ACC112 (cell line): Measurements from ENCODE around the gene EPB41L5.
"Not testable (repeated sequence)": the region's sequence is repeated elsewhere in the genome, so short reads cannot be mapped to it uniquely, and the experiment has no call there.

Experiments used
- H2AFZ ChIP-seq: fragments of 200-600 bp; sonication (generic); one replicate; pipeline ENCODE4 v1.6.0; 2017; ENCODE audit warnings: antibody characterized with exemption, low read length; ENCODE audit not compliant: unreplicated experiment
- H3K27ac ChIP-seq: fragments of 200-600 bp; sonication (generic); 2 replicates; pipeline ENCODE4 v1.5.1; 2014; ENCODE audit warnings: low read depth, mild to moderate bottlenecking, antibody characterized with exemption, low read length, moderate library complexity
- H3K27me3 ChIP-seq: fragments of 200-600 bp; sonication (generic); 2 replicates; pipeline ENCODE4 v1.6.1; 2014; ENCODE audit warnings: mild to moderate bottlenecking, antibody characterized with exemption, low read length, moderate library complexity, mixed read lengths; ENCODE audit not compliant: insufficient read depth
- H3K36me3 ChIP-seq: fragments of 200-600 bp; sonication (generic); 2 replicates; pipeline ENCODE4 v1.6.1; 2016; ENCODE audit warnings: mild to moderate bottlenecking, antibody characterized with exemption, low read length, moderate library complexity, mixed read lengths; ENCODE audit not compliant: insufficient read depth
- H3K4me1 ChIP-seq: fragments of 200-600 bp; sonication (generic); one replicate; pipeline ENCODE4 v1.6.1; 2016; ENCODE audit warnings: low read length, mixed read lengths; ENCODE audit not compliant: insufficient read depth, unreplicated experiment, control insufficient read depth
- H3K4me3 ChIP-seq: fragments of 200-600 bp; sonication (generic); 2 replicates; pipeline ENCODE4 v1.5.1; 2014; ENCODE audit warnings: mild to moderate bottlenecking, low read depth, low read length
- H3K79me2 ChIP-seq: fragments of 200-600 bp; sonication (generic); one replicate; pipeline ENCODE4 v1.6.0; 2016; ENCODE audit warnings: low read length; ENCODE audit not compliant: control insufficient read depth, unreplicated experiment, insufficient read depth

EPB41L5 gene

DNA sequence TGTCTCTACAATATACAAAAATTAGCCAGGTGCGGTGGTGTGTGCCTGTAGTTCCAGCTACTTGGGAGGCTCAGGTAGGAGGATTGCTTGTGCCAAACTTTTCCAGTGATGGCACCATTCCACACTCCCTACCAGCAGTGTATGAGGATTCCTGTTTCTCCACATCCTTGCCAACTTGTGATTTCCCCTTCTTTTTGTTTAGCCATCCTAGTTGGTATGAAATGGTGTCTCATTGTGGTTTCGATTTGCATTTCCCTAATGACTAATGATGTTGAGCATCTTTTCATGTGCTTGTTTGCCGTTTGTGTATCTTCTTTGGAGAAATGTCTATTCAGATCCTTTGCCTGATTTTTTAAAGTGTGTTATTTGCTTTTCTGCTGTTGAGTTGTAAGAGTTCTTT lies 41.0 kb downstream of the EPB41L5 start:
- no peak overlapping the region for H3K4me3 ChIP-seq
- H3K27me3 ChIP-seq: no peaks in the 10 kb centered on the region
- no peak overlapping the region for H2AFZ ChIP-seq
- peaks cover 4% of the 10 kb centered on the region for H3K79me2 ChIP-seq
- H3K4me1 ChIP-seq: no peaks in the 10 kb centered on the region
- H3K27ac ChIP-seq: no peak overlapping the region
- H3K36me3 ChIP-seq: 0 out of 2 replicates have a peak, but pooled peaks cover 3% of the 10 kb centered on the region

DNA sequence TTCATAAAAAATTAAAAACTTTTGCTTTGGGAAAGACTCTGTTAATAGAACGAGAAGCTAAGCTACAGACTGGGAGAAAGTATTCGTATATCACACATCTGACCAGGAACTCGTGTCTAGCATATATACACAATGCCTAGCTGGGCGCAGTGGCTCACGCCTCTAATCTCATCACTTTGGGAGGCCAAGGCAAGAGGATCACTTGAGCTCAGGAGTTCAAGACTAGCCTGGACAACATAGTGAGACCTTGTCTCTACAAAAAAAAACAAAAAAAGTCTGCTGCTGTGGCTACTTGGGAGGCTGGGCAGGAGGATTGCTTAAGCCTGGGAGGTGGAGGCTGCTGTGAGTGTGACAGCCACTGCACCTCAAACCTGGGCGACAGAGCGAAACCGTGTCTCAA lies 46.6 kb downstream of the EPB41L5 start:
- Histone ChIP-seq H3K4me1 (no peaks in the 10 kb centered on the region), H3K27ac (no peak overlapping the region), H3K4me3 (no peak overlapping the region), H3K36me3 (0 out of 2 replicates have a peak, but pooled peaks cover 3% of the 10 kb centered on the region), H3K79me2 (peaks cover 2% of the 10 kb centered on the region), H3K27me3 (no peaks in the 10 kb centered on the region), H2AFZ (no peak overlapping the region)

DNA sequence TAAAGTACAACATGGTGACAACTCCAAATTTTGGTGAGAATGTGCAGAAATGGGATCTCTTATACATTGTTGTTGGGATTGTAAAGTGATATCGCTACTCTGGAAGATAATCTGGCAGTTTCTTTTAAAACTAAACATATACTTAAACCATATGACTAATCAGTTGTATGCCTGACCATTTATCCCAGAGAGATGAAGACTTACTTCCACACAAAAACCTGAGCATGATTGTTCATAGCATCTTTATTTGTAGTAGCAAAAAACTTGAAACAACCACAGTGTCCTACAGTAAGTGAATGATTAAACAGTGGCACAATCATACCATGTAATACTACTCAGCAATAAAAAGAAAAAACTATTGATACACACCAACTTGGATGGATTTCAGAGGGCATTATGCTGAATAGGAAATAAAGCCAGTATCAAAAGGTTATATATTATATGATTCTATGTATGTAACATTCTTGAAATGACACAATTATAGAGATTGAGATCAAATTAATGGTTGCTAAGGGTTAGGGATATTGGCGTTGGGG lies 47.3 kb downstream of the EPB41L5 start:
- no peaks in the 10 kb centered on the region for H3K4me1 ChIP-seq
- no peak overlapping the region for H2AFZ ChIP-seq
- H3K27me3 ChIP-seq: no peaks in the 10 kb centered on the region
- H3K79me2 ChIP-seq: peaks cover 2% of the 10 kb centered on the region
- no peak overlapping the region for H3K27ac ChIP-seq
- H3K36me3 ChIP-seq: 0 out of 2 replicates have a peak, but pooled peaks cover 3% of the 10 kb centered on the region
- H3K4me3 ChIP-seq: no peak overlapping the region

DNA sequence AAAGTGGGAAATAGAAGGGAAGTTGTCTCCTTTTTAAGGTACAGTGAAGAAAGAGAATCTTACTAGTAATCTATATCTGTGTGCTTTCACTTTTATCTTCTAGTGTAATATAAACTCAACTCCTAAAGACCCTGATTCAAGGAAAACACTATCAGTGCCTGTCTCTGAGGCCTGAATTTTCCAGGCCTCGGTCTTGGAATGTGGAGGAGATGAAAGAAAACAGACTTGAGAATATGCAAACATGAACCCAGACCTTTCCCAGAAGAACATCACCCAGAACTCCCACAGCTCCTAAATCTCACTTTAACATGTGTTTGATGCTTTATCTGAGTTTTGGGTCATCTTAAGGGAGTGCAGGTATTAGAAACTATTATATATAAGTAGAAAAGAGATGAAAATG lies 51.8 kb downstream of the EPB41L5 start:
- H3K4me1 ChIP-seq: no peaks in the 10 kb centered on the region
- no peaks in the 10 kb centered on the region for H3K79me2 ChIP-seq

DNA sequence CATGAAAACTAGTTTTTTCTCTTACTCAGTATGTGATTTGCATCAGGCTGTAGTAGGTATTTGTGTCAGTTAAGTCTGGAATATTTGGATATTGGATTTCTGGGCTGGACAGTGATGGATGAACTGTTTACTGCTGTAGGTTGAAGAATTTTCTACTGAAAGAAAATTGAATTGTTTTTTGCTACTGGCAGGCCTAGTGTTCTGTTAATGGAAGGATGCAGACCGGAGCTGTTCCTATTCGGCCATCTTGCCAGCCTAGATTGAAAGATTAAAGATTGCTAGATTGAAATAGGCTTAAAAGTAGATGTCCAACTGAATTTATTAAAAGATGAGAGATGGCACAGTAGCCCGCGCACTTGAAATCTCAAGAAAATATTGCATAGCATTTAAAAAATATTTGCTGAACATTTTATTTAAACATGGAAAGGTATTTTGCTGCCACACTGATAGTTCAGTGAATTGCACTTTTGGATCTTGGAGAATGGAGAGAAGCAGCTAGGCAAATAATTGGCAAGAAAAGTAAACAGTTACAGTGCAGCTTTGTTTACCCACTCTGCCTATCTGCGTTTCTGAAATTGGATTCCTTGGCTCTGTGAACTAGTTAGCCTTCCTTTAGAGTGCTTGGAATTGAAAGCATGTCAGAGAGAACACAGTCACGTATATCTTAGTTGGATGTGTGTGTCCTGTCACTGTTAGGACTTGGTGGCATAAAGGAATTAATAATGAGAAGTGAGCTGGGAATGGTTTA lies 54.1 kb downstream of the EPB41L5 start:
- H3K27ac ChIP-seq: no peak overlapping the region
- no peak overlapping the region for H3K4me3 ChIP-seq

More for the DNA sequence above, 51.8 kb downstream of the EPB41L5 start:
- no peak overlapping the region for H3K4me3 ChIP-seq
- H3K27me3 ChIP-seq: no peaks in the 10 kb centered on the region
- H2AFZ ChIP-seq: no peak overlapping the region
- H3K36me3 ChIP-seq: no peaks in the 10 kb centered on the region
- no peak overlapping the region for H3K27ac ChIP-seq

DNA sequence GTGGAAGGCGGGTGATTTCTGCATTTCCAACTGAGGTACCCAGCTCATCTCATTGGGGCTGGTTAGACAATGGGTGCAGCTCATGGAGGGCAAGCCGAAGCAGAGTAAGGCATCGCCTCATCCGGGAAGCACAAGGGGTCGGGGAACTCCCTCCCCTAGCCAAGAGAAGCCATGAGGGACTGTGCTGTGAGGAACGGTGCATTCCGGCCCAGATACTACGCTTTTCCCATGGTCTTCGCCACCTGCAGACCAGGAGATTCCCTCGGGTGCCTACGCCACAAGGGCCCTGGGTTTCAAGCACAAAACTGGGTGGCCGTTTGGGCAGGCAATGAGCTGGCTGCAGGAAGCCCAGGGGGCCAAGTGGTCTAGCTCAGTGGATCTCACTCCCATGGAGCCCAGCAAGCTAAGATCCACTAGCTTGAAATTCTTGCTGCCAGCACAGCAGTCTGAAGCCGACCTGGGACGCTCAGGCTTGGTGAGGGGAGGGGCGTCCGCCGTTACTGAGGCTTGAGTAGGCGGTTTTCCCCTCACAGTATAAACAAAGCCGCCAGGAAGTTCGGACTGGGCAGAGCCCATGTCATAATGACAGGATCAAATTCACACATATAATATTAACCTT lies 55.3 kb downstream of the EPB41L5 start:
- H3K27ac ChIP-seq, H2AFZ ChIP-seq, H3K36me3 ChIP-seq, H3K79me2 ChIP-seq, H3K4me3 ChIP-seq, H3K4me1 ChIP-seq, H3K27me3 ChIP-seq: not testable (repeated sequence)

More for the DNA sequence above, 54.1 kb downstream of the EPB41L5 start:
- Histone ChIP-seq H2AFZ (no peak overlapping the region), H3K4me1 (no peaks in the 10 kb centered on the region), H3K27me3 (no peaks in the 10 kb centered on the region), H3K79me2 (no peaks in the 10 kb centered on the region), H3K36me3 (no peaks in the 10 kb centered on the region)

DNA sequence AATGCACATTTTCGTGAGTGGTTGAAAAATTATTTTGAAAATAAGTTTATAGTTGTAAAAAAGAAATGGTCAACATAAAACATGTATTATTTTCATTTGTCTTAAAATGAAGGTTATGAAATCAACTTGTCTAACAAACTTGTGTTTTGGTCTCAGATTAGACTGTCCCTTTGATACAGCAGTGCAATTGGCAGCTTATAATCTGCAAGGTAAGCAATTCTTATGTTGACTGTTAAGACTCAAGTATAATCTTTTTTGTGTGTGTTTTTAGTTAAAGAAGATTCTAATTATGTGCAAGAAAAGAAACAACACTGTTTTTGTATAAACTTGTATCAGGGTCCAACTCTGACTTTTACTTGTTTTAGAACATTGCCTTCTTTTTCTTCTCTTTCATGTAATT lies 62.7 kb downstream of the EPB41L5 start:
- Histone ChIP-seq H3K4me3 (no peak overlapping the region), H3K4me1 (no peaks in the 10 kb centered on the region), H3K27ac (no peak overlapping the region), H3K79me2 (no peaks in the 10 kb centered on the region), H2AFZ (no peak overlapping the region), H3K36me3 (no peaks in the 10 kb centered on the region; the same call in 1 of the 2 replicates), H3K27me3 (no peaks in the 10 kb centered on the region)

DNA sequence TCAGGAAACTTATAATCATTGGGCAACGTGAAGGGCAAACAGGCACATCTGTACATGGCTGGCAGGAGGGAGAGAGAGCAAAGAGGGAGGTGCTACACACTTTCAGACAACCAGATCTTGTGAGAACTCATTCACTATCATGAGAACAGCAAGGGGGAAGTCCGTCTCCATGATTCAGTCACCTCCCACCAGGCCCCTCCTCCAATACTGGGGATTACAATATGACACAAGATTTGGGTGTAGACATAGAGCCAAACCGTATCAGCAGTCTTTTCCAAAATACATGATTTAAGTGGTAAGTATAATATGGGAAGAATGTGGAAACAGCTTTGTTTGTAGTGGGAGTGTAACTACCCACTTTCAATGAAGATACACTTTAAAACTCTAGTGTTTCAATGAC lies 65.0 kb downstream of the EPB41L5 start:
- Histone ChIP-seq H3K79me2 (no peaks in the 10 kb centered on the region), H2AFZ (no peak overlapping the region), H3K36me3 (no peaks in the 10 kb centered on the region; the same call in 1 of the 2 replicates), H3K4me1 (no peaks in the 10 kb centered on the region), H3K27ac (no peak overlapping the region), H3K27me3 (no peaks in the 10 kb centered on the region), H3K4me3 (no peak overlapping the region)

DNA sequence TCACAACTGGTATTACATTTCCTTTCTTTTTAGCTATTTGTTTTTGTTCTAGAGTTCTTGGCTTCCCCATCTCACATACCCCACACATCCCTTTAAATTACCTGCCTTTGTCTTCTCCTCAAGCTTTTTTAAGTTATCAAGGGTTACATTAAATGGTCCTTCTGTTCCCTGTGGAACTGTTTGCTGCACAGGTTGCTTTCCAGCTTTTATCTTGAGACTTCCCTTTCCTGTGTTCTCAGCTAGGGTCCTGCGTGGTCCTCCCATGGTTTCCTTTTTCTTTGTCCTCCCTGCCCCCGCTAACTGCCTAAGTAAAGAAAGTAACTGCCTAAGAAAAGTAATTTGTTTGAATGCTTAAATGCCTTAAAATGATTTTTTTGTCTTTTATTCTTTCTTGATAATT lies 66.8 kb downstream of the EPB41L5 start:
- Histone ChIP-seq H3K27me3 (no peaks in the 10 kb centered on the region), H3K27ac (no peak overlapping the region), H3K79me2 (no peaks in the 10 kb centered on the region), H3K36me3 (no peaks in the 10 kb centered on the region; the same call in 1 of the 2 replicates), H3K4me1 (no peaks in the 10 kb centered on the region), H3K4me3 (no peak overlapping the region), H2AFZ (no peak overlapping the region)

DNA sequence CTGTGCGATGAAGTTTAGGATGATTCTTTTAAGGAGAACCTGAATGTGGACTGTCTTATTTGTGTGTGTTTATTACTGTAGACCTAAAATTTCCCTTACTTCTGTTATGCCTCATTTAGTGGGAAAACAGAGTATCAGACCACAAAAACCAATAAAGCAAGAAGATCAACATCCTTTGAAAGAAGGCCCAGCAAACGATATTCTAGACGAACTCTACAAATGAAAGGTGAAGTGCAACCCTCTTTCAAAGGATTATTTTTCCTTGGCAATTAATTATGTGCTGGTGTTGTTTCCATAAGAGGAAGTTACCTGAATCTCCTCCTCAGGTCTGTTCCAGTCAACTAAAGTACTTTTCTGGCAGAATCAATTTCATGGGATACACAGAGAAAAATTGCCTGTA lies 78.6 kb downstream of the EPB41L5 start:
- H3K27me3 ChIP-seq: no peaks in the 10 kb centered on the region
- no peak overlapping the region for H2AFZ ChIP-seq
- no peaks in the 10 kb centered on the region; the same call in 1 of the 2 replicates for H3K36me3 ChIP-seq

DNA sequence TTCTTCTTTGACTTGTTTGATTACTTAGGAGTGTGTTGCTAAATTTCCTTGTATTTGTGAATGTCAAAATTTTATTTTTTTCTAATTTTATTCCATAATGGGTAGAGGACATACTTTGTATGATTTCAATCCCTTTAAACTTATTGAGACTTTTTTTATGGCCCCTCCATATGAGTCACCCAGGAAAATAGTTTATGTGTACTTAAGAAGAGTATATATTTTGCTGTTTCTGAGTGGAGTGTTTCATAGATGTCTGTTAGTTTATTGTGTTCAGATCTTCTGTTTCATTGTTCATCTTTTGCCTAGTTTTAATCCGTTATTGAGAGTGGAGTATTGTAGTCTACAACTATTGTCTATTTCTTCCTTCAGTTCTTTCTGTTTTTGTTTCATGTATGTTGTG lies 81.9 kb downstream of the EPB41L5 start:
- H3K27ac ChIP-seq: no peak overlapping the region
- H2AFZ ChIP-seq: no peak overlapping the region
- H3K4me1 ChIP-seq: peaks cover 6% of the 10 kb centered on the region
- H3K27me3 ChIP-seq: no peaks in the 10 kb centered on the region
- no peaks in the 10 kb centered on the region for H3K36me3 ChIP-seq
- H3K79me2 ChIP-seq: no peaks in the 10 kb centered on the region
- no peak overlapping the region for H3K4me3 ChIP-seq

More for the DNA sequence above, 78.6 kb downstream of the EPB41L5 start:
- no peak overlapping the region for H3K4me3 ChIP-seq
- H3K27ac ChIP-seq: no peak overlapping the region
- peaks cover 6% of the 10 kb centered on the region for H3K4me1 ChIP-seq
- H3K79me2 ChIP-seq: no peaks in the 10 kb centered on the region
